Stimulated activated CD8-positive, alpha-beta memory T cell treated with anti-CD3 and anti-CD28 coated beads, Interleukin-4, amount 100 ng/mL, for 1 hour (primary cell): Measurements from ENCODE around the gene IQCE.

Experiments used
- DNase-seq, 2 donors: peaks; one replicate each; pipeline ENCODE4 v3.0.0-alpha.2; 2020; ENCODE audit warnings: low read depth in 2 of 2, low spot score in 1 of 2

The IQCE gene

DNA sequence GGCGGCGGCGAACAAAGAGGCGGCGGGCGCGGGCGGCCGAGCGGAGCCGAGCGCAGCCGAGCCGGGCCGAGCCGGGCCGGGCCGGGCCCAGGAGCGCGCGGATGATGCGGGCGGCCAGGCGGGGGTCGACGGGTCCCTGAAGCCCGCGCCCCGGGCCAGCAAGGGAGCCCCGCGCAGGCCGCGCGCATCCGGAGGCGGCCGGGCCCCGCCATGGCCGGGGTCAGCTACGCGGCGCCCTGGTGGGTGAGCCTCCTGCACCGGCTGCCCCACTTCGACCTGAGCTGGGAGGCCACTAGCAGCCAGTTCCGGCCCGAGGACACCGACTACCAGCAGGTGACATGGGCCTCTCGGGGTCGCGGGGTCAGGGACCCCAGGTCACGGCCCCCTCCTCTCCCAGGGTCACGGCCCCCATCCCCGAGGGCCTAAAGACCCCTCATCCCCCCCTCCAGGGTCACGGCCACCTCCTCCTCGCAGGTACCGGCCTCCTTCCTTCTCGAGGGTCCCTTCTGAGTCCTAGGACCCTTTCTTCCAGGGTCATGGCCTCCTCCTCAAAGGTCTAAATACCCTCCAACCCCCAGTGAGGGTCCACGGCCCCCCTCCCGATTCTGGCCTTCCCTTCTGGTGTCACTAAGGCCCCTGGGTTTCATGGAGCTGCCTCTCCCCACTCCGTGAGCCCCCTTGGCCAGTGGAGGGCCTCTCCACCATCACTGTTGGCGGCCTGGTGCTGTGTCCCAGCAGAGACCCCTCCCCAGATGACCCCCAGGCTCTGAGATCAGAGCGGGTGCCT is 73.4 kb downstream of the IQCE start, which contains the start of gene TTYH3:
Gene TTYH3 (plus strand): TSS at position 41 of the 787 bp plus-strand sequence. CDS start 170 bp downstream, at position 211.
- DNase-seq = no peak

DNA sequence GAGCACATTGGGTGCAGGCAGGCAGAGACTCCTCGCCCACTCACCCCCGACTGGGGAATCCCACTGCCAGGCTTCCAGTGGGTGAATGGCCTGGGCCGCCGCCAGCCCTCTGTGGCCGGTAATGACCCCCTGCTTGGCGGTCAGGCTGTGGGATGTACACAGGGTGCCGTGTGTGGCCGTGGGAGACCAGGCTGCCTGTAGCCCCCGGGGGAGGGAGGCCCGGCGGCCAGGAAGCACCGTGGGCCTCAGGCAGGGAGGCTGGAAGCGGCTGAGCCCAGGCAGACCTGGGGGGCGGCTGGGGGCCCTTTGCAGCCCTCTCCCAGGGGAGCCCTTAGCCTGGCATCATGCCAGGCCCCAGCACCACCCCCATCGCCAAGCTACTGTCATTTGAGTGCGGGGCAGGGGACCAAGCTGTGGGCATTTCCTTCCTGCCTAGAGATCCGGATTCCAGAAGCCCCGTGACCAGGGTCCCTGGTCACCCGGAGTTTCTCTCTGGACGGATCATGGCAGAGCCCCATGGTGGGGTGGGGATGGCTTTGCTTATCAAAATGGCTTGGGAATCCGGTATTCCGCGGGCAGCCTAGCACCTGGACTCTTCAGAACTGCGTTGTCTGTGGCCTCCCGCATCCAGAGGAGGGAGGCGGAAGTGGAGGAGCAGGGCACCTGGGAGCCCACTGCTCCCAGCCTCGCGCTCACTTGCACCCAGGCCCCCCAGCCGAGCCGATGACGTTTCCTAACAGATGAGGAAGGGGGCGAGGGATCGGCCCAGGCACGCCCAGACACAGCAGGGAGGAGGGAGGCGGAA is 74.2 kb downstream of the IQCE start:
- no peak for DNase-seq

DNA sequence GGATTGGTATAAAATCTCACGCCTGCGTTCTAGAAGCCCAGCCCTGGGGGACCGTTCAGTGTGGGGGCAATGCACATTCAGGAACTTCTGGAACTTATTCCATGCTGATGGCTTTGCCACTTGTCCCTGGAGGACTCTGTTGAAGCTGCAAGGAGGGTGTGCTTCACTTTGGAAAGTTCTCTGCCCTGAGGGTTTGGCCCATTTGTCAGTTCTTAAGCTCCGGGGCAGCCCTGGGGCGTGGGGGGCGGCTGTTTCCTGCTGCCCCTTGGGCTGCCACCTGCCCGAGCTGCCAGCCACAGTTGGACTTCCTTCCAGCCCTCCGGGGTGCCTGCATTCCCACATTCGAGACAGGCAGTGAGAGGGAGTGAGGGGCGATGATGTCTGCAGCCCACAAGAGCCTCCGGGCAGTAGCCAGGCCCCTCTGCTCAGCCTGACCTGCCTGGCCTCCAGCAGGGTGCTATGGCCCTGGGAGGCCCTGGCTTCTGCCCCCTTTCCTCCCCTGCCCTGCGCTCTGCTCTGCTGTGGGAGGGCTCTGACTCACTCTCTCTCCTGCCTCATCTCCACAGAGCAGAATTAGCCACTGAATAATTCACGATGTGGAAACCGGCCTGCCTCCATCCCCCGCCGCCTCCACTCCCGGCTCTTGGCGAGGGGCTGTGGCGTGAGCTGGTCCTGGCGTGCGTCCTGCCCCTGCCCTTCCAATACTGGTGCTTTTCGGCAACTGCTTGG is 74.9 kb downstream of the IQCE start:
- DNase-seq = no peak

DNA sequence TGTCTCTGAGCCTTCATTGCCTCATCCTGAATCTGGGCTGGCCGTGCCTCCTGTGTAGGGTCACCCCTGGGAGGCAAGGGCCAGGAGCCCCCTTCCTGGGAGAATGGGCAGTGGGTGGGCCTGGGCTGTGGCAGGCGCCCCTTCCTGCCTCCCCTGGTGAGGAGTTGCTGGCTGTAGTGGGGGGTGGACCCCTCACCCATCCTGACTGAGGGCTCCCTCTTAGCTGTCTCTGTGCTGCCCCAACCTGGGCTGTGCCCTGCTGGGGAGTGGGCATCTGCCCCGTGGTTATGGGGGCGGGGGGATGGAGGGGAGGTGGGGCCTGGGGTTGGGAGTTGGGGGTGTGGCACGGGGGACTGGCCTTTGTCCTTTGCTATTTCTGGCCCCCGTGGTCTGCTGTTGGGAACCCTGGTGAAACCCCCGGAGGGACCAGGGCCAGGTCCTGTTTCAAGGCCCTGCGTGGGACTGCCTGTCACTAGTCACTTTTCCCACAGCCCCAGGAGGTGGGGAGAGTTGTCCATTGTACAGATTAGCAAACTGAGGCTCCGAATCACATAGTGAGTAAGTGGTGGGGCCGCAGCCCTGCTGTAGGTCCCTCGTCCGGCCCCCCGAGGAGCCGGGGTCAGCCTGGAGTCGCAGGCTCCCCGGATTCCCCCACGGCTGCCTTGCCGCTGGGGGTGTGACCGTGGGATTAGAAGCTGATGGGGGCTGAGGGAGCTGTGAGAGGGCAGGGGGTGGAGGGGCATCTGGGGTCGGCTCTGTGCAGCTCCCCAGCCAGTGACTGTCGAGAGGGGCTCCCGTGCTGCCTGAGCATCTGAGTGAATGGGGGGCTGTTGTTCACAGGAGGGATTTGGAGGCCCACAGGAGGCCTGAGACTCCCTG is 75.7 kb downstream of the IQCE start:
- DNase-seq = no peak

DNA sequence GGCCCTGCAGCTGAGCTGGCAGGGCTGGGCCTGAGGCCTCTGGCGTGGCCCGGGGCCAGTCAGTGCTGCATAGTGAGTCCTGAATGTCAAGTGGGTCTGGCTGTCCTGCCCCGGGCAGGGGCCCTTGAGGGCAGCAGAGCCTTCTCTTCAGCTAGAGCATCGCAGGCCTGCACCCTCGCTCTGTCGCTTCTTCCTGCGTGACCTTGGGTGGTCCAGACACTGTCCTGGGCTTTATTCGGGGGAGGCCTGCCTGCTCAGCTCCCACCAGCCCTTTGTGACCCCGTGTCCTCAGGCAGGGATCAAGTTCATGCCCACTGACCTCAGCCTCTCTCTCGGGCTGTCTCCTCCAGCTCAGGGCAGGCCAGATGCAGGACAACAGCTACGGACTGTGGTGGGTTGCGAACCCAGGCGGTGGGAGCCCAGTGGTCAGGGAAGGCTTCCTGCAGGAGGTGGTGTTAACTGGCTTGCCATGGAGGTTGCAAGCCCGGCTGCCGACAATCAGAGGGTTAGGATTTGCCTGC is 76.4 kb downstream of the IQCE start:
- no peak for DNase-seq

DNA sequence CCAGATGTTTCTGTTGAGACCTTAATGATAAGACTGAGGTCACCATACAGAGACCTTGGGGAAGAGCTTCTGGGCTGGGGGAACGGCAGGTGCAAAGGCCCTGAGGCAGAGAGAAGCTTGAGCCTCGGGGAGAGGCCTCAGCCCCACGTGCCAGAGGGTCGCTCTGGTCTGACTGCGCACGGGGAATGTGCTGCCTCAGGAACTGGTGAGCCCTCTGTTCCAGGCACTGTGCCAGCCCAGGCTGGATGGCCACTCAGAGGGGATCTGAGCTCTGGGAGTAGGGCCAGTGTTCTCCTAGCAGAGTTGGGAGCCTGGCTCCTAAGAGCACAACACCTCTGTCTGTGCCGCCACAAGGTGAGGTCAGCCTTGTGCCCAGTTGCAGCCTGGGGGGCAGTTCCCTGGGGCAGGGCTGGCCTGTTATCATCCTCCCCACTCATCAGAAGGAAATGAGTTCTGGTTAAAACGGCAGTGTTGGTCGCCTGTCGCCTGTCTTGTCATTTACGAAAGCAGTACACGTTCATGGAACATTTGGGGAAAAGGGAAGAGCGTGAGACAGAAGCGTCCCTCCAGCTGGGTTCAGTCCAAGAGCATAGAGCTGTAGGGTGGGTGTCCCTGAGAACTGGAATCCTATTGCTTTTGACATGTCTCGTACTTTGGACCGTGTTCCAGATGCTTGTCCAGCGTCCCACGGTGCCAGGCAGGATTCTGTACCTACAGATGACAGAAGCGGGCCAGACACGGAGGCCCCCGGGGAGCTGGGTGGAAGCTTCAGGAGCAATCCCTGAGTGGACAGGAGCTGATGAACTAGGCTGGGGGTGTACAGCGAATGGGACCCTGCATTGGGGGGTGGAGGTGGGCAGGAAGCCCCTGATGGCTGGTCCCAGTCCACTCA is 77.3 kb downstream of the IQCE start:
- no peak for DNase-seq

DNA sequence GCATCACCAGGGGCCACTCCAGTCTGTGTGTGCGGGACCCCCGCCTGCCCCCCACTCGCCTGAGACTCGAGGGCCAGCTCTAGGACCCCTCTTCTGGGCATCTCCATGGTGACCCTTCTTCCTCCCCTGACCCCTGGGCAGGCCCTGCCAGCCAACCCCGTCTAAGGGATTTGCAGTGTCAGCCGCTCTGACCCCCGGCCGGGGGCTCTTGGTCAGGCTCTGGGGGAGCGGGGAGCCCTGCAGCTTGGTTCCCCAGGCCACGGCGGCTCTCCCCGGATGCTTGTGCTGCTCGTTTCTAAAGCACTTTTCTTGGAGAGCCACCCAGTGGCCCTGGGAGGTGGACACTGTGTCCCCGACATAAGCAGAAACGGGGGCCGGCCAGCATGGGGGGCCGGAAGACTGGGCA is 78.3 kb downstream of the IQCE start:
- no peak for DNase-seq

DNA sequence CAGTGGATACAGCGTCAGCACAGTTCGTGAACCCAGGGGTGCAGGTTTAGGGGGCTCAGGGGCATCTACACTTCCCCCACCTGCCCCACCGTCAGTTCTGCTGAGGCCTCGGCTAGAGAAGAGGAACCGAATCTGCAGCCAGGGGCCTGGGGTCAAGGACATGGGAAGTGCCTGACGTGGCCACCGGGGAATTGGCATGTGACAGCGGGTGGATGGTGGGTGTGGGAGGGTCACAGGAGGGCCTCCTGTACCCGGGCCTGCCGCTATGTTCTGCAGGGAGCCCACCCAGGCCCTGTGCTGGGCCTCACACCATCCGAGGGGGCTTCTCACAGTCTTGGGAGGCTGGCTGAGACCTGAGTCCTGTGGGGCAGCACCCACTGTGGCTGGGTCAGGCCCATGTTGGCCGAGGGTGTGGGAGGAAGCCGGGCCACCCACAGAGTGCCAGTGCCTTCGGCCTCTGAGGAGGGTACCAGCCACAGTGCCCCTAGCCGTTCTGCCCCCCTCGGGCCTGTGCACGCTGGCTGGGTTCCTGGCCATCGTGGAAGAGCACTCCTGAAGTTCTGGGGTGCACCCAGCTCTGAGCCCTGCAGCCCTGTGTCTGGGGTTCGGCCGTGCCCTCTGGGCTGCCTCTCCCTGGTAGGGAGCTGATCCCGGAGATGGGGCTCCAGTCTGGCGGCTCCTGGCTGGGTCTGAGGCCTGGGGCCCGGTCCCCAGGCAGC is 78.9 kb downstream of the IQCE start:
- DNase-seq = no peak

DNA sequence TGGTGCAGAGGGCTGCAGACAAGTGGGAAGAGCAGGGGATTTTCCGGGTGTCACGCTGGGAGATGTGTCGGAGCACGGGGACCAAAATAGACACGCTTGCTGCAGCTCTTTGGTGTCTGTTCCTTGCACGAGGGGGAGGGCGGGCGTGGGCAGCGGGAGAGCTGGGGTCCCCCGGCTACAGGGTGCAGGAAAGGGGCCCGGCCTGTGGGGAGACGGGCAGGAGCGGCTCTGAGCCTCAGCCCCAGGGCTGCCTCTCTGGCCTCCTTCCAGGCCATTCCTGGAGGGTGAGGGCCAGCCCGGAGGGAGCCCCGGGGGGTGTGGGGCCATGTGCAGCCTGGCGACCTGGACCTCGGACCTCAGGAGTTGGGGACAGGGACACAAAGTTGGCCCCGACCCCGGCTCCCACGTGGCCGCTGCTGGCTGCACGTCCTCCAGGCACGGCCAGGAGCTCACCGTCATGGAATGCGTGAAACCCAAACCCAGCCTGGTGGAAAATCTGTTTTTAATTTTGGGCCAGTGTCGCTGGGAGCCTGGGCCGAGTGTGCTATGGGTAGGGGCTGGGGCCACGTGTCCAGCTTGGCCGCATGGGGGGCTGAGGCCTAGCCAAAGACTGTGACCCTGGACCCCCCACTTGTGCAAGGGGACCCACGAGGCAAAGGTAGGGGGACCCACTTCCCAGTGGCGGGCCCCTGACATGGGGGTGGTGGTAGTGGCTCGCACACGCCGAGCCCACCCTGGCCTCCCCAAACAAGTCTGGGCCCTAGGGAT is 79.6 kb downstream of the IQCE start:
- DNase-seq = no peak

DNA sequence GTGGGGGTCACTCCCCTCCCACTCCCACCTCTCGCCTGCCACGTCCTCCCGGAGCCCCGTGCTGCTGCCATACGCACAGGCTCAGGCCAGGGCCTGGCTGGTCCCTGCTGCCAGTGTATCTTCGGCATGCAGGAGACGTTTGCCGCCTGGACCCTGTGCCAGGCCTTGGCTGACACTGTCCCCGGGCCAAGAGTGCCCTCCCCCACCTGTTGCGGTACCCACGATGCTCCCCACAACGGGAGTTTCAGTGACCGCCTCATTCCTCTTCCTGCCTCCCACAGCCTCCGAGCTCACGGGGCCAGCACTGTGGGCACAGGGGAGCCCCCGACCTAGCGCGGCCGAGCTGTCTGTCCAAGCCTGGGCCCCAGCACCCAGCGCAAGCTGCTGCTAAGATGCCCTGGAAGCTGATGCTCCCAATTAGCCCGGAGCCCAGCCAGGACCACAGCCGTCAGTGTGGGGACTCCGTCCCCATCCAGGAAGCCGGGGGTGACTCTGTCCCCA is 80.5 kb downstream of the IQCE start:
- DNase-seq = no peak

DNA sequence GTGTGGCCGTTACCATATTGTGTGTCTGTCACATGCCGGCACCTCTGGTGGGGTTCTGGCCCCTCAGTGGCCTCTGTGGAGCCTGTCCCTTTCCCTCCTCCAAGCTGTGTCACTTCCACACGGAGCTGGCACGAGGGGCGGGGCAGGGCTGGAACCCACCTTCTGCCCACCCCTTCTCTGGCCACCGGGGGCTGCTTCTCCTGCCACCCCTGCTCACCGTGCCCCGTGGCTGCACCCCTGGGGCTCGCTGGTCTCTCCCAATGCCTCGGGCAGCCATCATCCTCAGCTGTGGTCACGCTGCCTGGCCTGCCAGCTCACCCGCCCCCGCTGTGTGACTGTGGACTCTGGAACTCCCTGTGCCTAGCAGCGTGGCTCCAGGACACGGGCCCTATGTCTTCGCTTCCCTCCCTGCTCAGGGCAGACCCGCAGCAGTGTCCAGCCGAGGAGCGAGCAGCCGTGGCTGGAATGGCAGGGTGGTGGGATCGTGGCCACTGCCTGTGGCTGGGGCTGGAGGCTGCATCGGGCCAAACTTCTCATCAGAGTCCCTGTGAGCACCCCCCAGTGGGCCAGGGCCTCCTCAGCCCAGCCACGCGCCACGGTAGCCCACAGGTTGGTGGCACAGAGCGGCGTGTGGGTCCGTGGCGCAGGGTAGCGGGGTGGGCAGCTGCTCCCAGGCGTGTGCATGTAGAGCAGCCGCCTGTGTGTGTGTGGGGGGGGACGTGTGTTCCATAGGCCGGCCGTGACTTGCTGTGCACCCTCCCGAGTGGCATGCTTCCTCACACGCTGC is 81.1 kb downstream of the IQCE start:
- DNase-seq = no peak

DNA sequence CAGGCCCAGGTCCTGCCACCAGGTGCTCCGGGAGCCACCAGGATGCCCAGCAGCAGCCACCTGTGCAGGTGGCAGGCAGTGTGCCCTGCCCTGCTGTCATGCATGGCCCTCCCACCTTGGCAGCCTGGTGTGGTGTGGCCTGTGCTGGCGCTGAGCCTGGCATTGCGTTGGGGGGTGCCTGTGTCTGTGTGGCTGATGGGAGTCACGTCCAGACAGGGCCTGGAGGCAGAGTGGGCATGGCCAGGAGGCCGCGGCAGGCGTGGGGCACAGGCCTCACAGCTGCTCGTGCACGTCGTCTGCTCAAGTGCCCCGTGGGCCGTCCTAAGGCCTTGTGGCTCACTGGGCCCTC is 81.7 kb downstream of the IQCE start:
- DNase-seq = no peak

DNA sequence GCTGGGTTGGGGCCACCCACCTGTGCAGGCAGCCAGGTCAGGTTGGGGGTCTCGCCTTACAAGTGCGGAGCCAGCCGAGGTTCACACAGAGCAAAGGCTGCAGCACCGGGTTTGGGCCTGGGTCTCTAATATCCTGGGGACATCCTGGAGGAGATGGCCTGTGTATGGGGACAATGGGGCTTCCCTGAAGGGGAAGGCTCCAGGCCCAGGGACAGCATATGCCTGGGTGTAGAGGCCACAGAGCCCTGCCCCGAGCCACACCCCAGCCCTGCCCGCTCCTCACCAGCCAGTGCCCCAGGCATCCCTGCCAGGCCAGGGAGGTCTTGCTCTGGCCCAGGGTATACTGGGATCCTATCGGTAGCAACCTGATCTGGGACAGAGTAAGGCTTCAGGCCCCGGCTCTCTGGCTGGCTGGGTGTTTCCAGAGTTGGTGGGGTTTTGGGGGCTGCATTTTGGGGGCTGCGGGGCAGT is 82.1 kb downstream of the IQCE start:
- DNase-seq = no peak

DNA sequence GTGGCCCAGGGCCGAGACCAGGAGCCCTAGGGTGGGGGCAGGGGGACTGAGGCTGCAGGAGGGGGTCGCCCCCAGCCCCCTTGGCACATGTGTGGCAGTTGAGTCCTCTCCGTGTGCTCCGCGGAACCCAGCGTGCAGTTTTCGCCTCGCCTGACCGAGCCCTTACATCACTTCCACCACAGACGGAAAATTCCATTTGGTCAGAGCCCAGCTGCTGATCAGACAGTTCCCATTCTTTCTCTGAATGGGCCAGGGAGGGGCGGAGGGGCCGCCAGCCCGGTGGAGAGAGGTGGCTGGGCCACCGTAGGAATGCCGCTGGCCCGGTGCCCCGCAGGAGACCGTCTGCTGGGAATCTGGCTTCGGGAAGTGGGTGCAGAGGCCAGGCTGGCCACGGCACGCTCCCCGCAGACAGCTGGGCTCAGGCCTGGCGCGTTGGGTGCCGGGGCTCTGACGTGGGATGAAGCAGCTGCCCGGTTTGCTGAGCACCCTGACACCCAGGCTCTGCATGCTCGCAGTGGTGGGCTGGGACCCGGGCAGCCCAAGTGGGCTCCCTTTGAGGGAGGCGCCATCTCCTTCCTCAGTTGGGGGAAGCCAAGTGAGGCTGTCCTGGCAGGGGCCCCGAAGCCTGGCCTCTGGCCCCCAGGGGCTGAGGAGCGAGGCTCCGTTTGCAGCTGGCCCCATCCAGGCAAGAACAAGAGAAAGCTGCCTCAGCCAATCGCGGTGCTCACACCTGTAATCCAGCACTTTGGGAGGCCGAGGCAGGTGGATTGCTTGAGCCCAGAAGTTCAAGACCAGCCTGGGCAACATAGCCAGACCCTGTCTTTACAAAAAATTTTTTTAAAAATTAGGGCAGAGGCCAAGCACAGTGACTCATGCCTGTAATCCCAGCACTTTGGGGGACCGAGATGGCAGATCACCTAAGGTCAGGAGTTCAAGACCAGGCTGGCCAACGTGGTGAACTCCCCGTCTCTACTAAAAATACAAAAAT is 82.9 kb downstream of the IQCE start:
- DNase-seq = no peak

DNA sequence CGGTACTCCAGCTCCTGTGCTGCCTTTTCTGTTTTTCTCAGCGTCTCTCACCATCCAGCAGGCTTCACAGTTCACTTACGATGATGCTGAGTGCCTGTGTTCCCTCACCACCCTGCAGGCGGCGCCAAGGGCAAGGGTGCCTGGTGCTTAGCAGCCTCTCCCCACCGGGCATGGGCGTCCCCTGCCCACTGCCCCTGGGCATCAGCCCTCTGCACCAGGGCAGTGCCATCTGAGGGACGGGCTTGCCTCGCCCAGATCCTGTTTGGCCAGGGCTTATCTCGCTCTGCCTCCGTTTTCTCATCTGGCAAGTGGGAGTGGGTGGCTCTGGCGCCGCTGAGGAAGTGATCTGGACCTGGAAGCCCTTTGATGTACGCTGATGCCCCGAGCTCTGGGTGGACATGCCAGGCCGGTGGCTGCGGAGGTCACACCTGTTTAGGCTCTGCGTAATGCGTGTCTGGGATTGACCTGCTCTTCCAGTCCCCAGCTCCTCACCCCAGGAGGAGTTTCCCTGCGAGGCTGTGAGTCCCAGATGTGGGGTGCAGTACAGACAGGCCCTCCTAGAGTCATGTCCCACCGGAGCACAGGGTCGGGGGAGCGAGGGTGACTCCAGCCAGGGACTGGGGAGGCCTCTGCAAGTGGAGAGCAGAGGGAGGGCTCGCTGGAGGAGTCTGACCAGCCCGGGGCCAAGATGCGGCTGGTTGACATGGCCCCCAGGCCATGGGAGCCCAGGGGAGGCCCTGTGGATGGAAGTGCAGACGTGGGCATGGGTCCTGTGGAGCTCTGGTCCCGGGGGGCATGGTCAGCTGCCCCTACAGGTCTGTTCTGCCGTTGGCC is 84.8 kb downstream of the IQCE start:
- DNase-seq = no peak
